Ovary (tissue), 9 donors: ENCODE results near the gene SLC39A5. TPM values are rescaled to one million over a fixed set of nuclear protein-coding genes. Genes with fewer than 3 reads are reported as not detected.
"Not testable (repeated sequence)": the region's sequence is repeated elsewhere in the genome, so short reads cannot be mapped to it uniquely, and the experiment has no call there.

Source experiments
- DNase-seq, 5 donors: peaks; one replicate each; pipeline ENCODE4 v3.0.0-alpha.2; 2019 to 2020
- H3K27ac ChIP-seq, 2 donors: fragments of 200-600 bp; one replicate each; pipeline versions ENCODE4 v1.5.1 to v1.8.0; 2019 to 2022
- H3K27me3 ChIP-seq: fragments of 200-600 bp; one replicate; pipeline ENCODE4 v1.8.0; 2022
- H3K36me3 ChIP-seq: fragments of 200-600 bp; sonication (generic); one replicate; pipeline ENCODE4 v1.5.1; 2019
- H3K4me1 ChIP-seq: one replicate; pipeline ENCODE4 v1.8.1; 2013; ENCODE audit warnings: mild to moderate bottlenecking, moderate library complexity; ENCODE audit not compliant: insufficient read depth
- H3K4me3 ChIP-seq: fragments of 200-600 bp; sonication (generic); one replicate; pipeline ENCODE4 v1.5.1; 2017
- H3K9me3 ChIP-seq, 2 donors: fragments of 200-600 bp in 1 of 2; sonication (generic) in 1 of 2; one replicate each; pipeline versions ENCODE4 v1.5.1 to v1.8.1; 2013 to 2019; ENCODE audit warnings: mild to moderate bottlenecking in 1 of 2, moderate library complexity in 1 of 2
- CTCF ChIP-seq, 3 donors: fragments of 450-650 bp in 2 of 3; fragments of 200-600 bp in 1 of 3; IDR thresholded peaks; one replicate each; pipeline versions ENCODE4 v1.5.1 to v1.8.0; 2016 to 2022; ENCODE audit warnings: antibody characterized with exemption in 3 of 3, mild to moderate bottlenecking in 1 of 3
- EP300 ChIP-seq: sonication (generic); formaldehyde crosslinking; IDR thresholded peaks from one replicate; pipeline ENCODE4 v1.6.1; 2017; ENCODE audit warnings: antibody characterized with exemption
- POLR2A ChIP-seq: fragments of 450-650 bp; IDR thresholded peaks from one replicate; pipeline ENCODE4 v1.6.1; 2017; ENCODE audit warnings: antibody characterized with exemption, mild to moderate bottlenecking, moderate library complexity
- WGBS, 3 donors: extraction: QIAGEN DNeasy Blood & Tissue Kit in 1 of 3; methylation state at CpG; one replicate each; pipeline versions ENCODE4 v1.1.5 to v1.1.7; 2013 to 2017; 5-methylcytosine and 5-hydroxymethylcytosine counted together
- intact Hi-C, 4 donors: fragments of 100-400 bp; cut with DNase I; formaldehyde crosslinking; loops; one replicate each; pipeline versions ENCODE4 v1.11.0 to v1.15.1; 2022 to 2023
- polyA plus RNA-seq, 2 donors: library from polyadenylated mRNA; stranded (reverse); fragments of 200-250 nt in 1 of 2; fragments of 350-450 nt in 1 of 2; fragmentation: Illumina TruSeq in 1 of 2; extraction: RNeasy Lipid Tissue Mini Kit (QIAGEN cat#74804) in 1 of 2; gene quantifications; one replicate each; pipeline ENCODE4 v1.2.3, GENCODE V29; 2013 to 2014
- total RNA-seq, 7 donors: library from RNA; depleted of rRNA in 2 of 7; stranded (reverse); fragments of >200 nt in 2 of 7; fragmentation: NEBNext Ultra II Directional in 3 of 7; extraction: Animal tissue kit (Norgen Biotek cat#: 25700) in 3 of 7; gene quantifications; one replicate each; pipeline versions ENCODE4 v1.1.0 to v1.2.4, GENCODE V29; 2016 to 2023
- donor health status: DM: no; HTN: no; CAD: no; lungs with moderate emphysema.
- donor health status: DM: no; HTN: no; CAD: no.
- donor health status: Bipolar disorder and iron deficiency.
- donor health status: DM: yes; HTN: yes; CAD: no.
- donor health status: DM: no; HTN: no; CAD: no.
- donor health status: DM: yes; HTN: yes; CAD: no.

The SLC39A5 gene
- total and polyA plus RNA-seq, 9 donors: 0.25 to 0.85 (median 0.67) TPM; not detected in 1

DNA sequence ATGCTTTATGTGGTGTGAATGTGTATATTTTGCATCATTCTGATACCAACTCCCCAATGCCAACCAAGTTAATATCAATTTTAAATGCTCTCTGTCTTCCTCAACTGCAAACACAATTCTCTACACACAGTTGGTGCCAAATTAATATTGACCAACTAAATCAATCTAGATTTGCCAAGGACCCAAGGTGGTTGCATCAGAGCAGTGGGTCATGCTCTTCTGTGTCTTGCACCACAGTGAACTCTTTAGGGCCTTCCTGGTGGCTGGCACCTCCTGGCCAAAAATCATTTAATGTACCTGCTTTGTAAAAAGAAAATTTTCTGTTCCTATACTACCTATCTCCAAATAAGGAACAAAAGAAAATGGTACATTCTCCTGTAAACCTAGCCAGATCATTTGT, 51.0 kb downstream of the SLC39A5 start:
- H3K9me3 ChIP-seq: no peaks in the 10 kb centered on the region
- no peak overlapping the region for H3K27ac ChIP-seq
- intact Hi-C loops: no loop called here
- H3K4me1 ChIP-seq: peaks cover 3% of the 10 kb centered on the region
- H3K27me3 ChIP-seq: no peaks in the 10 kb centered on the region
- DNase-seq: no peak
- TF ChIP-seq EP300 (no peak), CTCF (IDR thresholded peaks at IDR 0.05) (no peak), POLR2A (no peak)
- no peaks in the 10 kb centered on the region for H3K36me3 ChIP-seq
- no peak overlapping the region for H3K4me3 ChIP-seq

DNA sequence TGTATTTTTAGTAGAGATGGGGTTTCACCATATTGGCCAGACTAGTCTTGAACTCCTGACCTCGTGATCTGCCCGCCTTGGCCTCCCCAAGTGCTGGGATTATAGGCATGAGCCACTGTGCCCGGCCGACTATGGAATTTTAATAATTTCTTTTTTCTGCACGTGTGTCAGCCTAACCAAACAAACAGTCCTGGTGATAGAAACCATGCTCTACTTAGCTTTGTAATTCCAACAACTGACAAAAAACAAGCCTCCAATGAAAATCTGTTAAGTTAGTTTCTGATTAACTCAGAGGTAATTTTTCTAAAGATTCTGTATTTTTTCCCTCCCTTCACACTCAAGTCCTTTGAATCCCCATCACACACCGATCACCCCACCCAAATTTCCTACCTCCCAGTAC, 52.2 kb downstream of the SLC39A5 start:
- no peaks in the 10 kb centered on the region for H3K36me3 ChIP-seq
- intact Hi-C loops: no loop called here
- H3K27ac ChIP-seq: no peak overlapping the region
- H3K4me3 ChIP-seq: no peak overlapping the region
- DNase-seq: no peak
- no peak for TF ChIP-seq EP300
- TF ChIP-seq POLR2A: no peak
- no peak for TF ChIP-seq CTCF (IDR thresholded peaks at IDR 0.05)
- H3K27me3 ChIP-seq: no peaks in the 10 kb centered on the region
- WGBS, 3 donors: 85 to 89% (median 85%) methylated on average over 6 of the region's 6 CpGs
- peaks cover 4% of the 10 kb centered on the region for H3K4me1 ChIP-seq
- no peaks in the 10 kb centered on the region for H3K9me3 ChIP-seq

- no peaks in the 10 kb centered on the region for H3K27me3 ChIP-seq
- peaks cover 6% of the 10 kb centered on the region for H3K4me1 ChIP-seq
- no peak for TF ChIP-seq EP300
- no peak for TF ChIP-seq CTCF (IDR thresholded peaks at IDR 0.05)
- no peak for TF ChIP-seq POLR2A
- no peaks in the 10 kb centered on the region for H3K9me3 ChIP-seq
- H3K36me3 ChIP-seq: no peaks in the 10 kb centered on the region
- no peak for DNase-seq
- H3K4me3 ChIP-seq: no peak overlapping the region
- no peak overlapping the region for H3K27ac ChIP-seq
- 97 to 99% (median 98%) methylated on average over 2 of the region's 2 CpGs for WGBS, 3 donors
- intact Hi-C loops: no loop called here
Observed at GRCh38 chr12:56282579-56282978, 52.7 kb downstream of the SLC39A5 start.

DNA sequence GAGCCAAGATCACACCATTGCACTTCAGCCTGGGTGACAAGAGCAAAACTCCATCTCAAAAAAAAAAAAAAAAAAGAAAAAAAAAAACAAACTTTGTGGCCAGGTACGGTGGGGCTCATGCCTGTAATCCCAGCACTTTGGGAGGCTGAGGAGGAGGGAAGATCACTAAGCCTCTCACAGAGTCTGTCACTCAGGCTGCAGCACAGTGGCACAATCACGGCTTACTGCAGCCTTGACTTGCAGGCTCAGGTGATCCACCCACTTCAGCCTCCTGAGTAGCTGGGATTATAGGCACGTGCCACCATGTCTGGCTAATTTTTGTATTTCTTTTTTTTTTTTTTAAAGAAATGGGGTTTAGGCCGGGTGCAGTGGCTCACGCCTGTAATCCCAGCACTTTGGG, 54.4 kb downstream of the SLC39A5 start:
- WGBS, 3 donors: 83 to 88% (median 86%) methylated on average over 5 of the region's 5 CpGs
- H3K4me3 ChIP-seq, H3K9me3 ChIP-seq, H3K36me3 ChIP-seq, DNase-seq, H3K27me3 ChIP-seq, intact Hi-C loops, H3K4me1 ChIP-seq, H3K27ac ChIP-seq: not testable (repeated sequence)

- H3K36me3 ChIP-seq: no peaks in the 10 kb centered on the region
- TF ChIP-seq EP300 (no peak), CTCF (IDR thresholded peaks at IDR 0.05) (no peak), POLR2A (no peak)
- no peak overlapping the region for H3K4me3 ChIP-seq
- H3K9me3 ChIP-seq: no peaks in the 10 kb centered on the region
- 1 to 18% (median 5%) methylated on average over 4 of the region's 4 CpGs for WGBS, 3 donors
- intact Hi-C loops: no loop called here
- H3K27me3 ChIP-seq: no peaks in the 10 kb centered on the region
- peak in 3 of 5 donors; percentile 21 to 59 (median 35) for DNase-seq
- H3K4me1 ChIP-seq: peaks cover 6% of the 10 kb centered on the region
- H3K27ac ChIP-seq: no peak overlapping the region
Observed at GRCh38 chr12:56286044-56286830, 56.4 kb downstream of the SLC39A5 start.
